Tibial nerve (tissue), 4 donors: ENCODE data around the gene PRDM1. TPM values are rescaled to one million over a fixed set of nuclear protein-coding genes. Genes with fewer than 3 reads are reported as not detected.

Experiments
- DNase-seq, 2 donors: peaks; one replicate each; pipeline ENCODE4 v3.0.0-alpha.2; 2019; ENCODE audit warnings: low spot score in 2 of 2
- H3K27ac ChIP-seq, 4 donors: fragments of 200-600 bp; sonication (generic) in 3 of 4; one replicate each; pipeline ENCODE4 v1.5.1; 2017 to 2019; ENCODE audit warnings: mild to moderate bottlenecking in 1 of 4
- H3K27me3 ChIP-seq, 2 donors: fragments of 200-600 bp; sonication (generic) in 1 of 2; one replicate each; pipeline versions ENCODE4 v1.5.1 to v1.6.0; 2017 to 2019
- H3K36me3 ChIP-seq, 3 donors: fragments of 200-600 bp; sonication (generic); one replicate each; pipeline ENCODE4 v1.5.1; 2018 to 2019
- H3K4me1 ChIP-seq, 4 donors: fragments of 200-600 bp; sonication (generic) in 3 of 4; one replicate each; pipeline ENCODE4 v1.5.1; 2017 to 2019
- H3K4me3 ChIP-seq, 4 donors: fragments of 200-600 bp; sonication (generic) in 3 of 4; one replicate each; pipeline ENCODE4 v1.5.1; 2017 to 2019; ENCODE audit warnings: mild to moderate bottlenecking in 1 of 4, moderate library complexity in 1 of 4
- H3K9me3 ChIP-seq, 4 donors: fragments of 200-600 bp; sonication (generic) in 3 of 4; one replicate each; pipeline ENCODE4 v1.5.1; 2017 to 2019
- CTCF ChIP-seq, 5 experiments: fragments of 200-600 bp in 3 of 5; fragments of 450-650 bp in 2 of 5; sonication (generic) in 3 of 5; IDR thresholded peaks; one replicate each; pipeline ENCODE4 v1.5.1; 2016 to 2019; ENCODE audit warnings: antibody characterized with exemption in 5 of 5, mild to moderate bottlenecking in 3 of 5, moderate library complexity in 2 of 5
- EP300 ChIP-seq, 2 donors: sonication (generic); formaldehyde crosslinking; IDR thresholded peaks; one replicate each; pipeline ENCODE4 v1.6.1; 2017; ENCODE audit warnings: antibody characterized with exemption in 2 of 2, mild to moderate bottlenecking in 1 of 2
- POLR2A ChIP-seq, 2 donors: fragments of 450-650 bp; IDR thresholded peaks; one replicate each; pipeline ENCODE4 v1.6.1; 2017; ENCODE audit warnings: antibody characterized with exemption in 2 of 2, mild to moderate bottlenecking in 2 of 2, moderate library complexity in 2 of 2
- WGBS, 2 donors: methylation state at CpG; one replicate each; pipeline ENCODE4 v1.1.5; 2018; 5-methylcytosine and 5-hydroxymethylcytosine counted together
- total RNA-seq, 4 donors: library from RNA; depleted of rRNA; stranded (reverse); fragments of >200 nt; gene quantifications; one replicate each; pipeline ENCODE4 v1.1.0, GENCODE V29; 2016

The PRDM1 gene
- total RNA-seq, 4 donors from 2014 or later: 2.1 to 17.3 (median 5.6) TPM

- H3K9me3 ChIP-seq: no peaks in the 10 kb centered on the region
- DNase-seq: no peak
- TF ChIP-seq EP300 (IDR thresholded peaks at IDR 0.05) (no peak), POLR2A (IDR thresholded peaks at IDR 0.05) (no peak), CTCF (IDR thresholded peaks at IDR 0.05) (no peak)
- H3K27me3 ChIP-seq: no peaks in the 10 kb centered on the region
- no peak overlapping the region for H3K27ac ChIP-seq
- H3K4me3 ChIP-seq: no peak overlapping the region
- no peaks in the 10 kb centered on the region for H3K4me1 ChIP-seq
- 93 to 96% methylated on average over 3 of the region's 3 CpGs for WGBS, 2 donors
- H3K36me3 ChIP-seq: no peaks in the 10 kb centered on the region
These were observed 9.0 kb upstream of the PRDM1 start for GRCh38 chr6:106077170-106077569.

GRCh38 chr6:106077881-106078280, 8.3 kb upstream of the PRDM1 start:
- WGBS, 2 donors: 64 to 65% methylated on average over 5 of the region's 5 CpGs

GRCh38 chr6:106079961-106080762, 6.0 kb upstream of the PRDM1 start:
- H3K36me3 ChIP-seq: no peaks in the 10 kb centered on the region
- 80 to 86% methylated on average over 8 of the region's 8 CpGs for WGBS, 2 donors
- no peak overlapping the region for H3K4me3 ChIP-seq
- no peak for DNase-seq
- peaks cover 0 to 7% (median 0%) of the 10 kb centered on the region in 4 donors for H3K4me1 ChIP-seq
- no peak for TF ChIP-seq EP300 (IDR thresholded peaks at IDR 0.05)
- no peak for TF ChIP-seq CTCF (IDR thresholded peaks at IDR 0.05)
- H3K27me3 ChIP-seq: no peaks in the 10 kb centered on the region
- H3K9me3 ChIP-seq: no peaks in the 10 kb centered on the region
- no peak overlapping the region for H3K27ac ChIP-seq

More at GRCh38 chr6:106077881-106078280, 8.3 kb upstream of the PRDM1 start:
- DNase-seq: no peak
- Histone ChIP-seq H3K9me3 (no peaks in the 10 kb centered on the region), H3K4me1 (no peaks in the 10 kb centered on the region), H3K27me3 (no peaks in the 10 kb centered on the region), H3K36me3 (no peaks in the 10 kb centered on the region), H3K27ac (no peak overlapping the region), H3K4me3 (no peak overlapping the region)
- no peak for TF ChIP-seq POLR2A (IDR thresholded peaks at IDR 0.05)
- no peak for TF ChIP-seq EP300 (IDR thresholded peaks at IDR 0.05)
- no peak for TF ChIP-seq CTCF (IDR thresholded peaks at IDR 0.05)

GRCh38 chr6:106080763-106081095, 5.4 kb upstream of the PRDM1 start:
- Histone ChIP-seq H3K27me3 (no peaks in the 10 kb centered on the region), H3K4me3 (no peak overlapping the region), H3K27ac (no peak overlapping the region), H3K36me3 (no peaks in the 10 kb centered on the region), H3K4me1 (peaks cover 0 to 13% (median 2%) of the 10 kb centered on the region in 4 donors), H3K9me3 (no peaks in the 10 kb centered on the region)
- no peak for TF ChIP-seq POLR2A (IDR thresholded peaks at IDR 0.05)
- TF ChIP-seq CTCF (IDR thresholded peaks at IDR 0.05): no peak
- no peak for TF ChIP-seq EP300 (IDR thresholded peaks at IDR 0.05)
- DNase-seq: no peak
- WGBS, 2 donors: 67 to 83% methylated on average over 1 to 3 of the region's 3 CpGs

GRCh38 chr6:106081715-106082114, 4.4 kb upstream of the PRDM1 start:
- no peak for TF ChIP-seq POLR2A (IDR thresholded peaks at IDR 0.05)
- no peak for TF ChIP-seq CTCF (IDR thresholded peaks at IDR 0.05)
- TF ChIP-seq EP300 (IDR thresholded peaks at IDR 0.05): no peak
- Histone ChIP-seq H3K4me1 (peaks cover 0 to 23% (median 9%) of the 10 kb centered on the region in 4 donors), H3K27me3 (peaks cover 0 to 9% of the 10 kb centered on the region in 2 donors), H3K27ac (no peak overlapping the region), H3K36me3 (no peaks in the 10 kb centered on the region), H3K9me3 (no peaks in the 10 kb centered on the region), H3K4me3 (no peak overlapping the region)
- DNase-seq: no peak
- WGBS, 2 donors: 91 to 92% methylated on average over 4 of the region's 4 CpGs
